Ramos (cell line): ENCODE measurements around the gene LRFN5.
"Not testable (repeated sequence)": the region's sequence is repeated elsewhere in the genome, so short reads cannot be mapped to it uniquely, and the experiment has no call there.

Experiments
- in situ Hi-C: fragments of 300-500 bp; cut with MboI; formaldehyde crosslinking; loops from one replicate; pipeline ENCODE4 v1.14.3; 2022; ENCODE audit warnings: low sequenced_read_pairs; ENCODE audit not compliant: unreplicated experiment

Gene LRFN5

GRCh38 chr14:41606532-41607303, at the start of gene LRFN5:
LRFN5 (plus strand) TSS chr14:41606876.
- in situ Hi-C loops, result no loop called here

- in situ Hi-C loops, result no loop called here
These were observed 48.2 kb upstream of the LRFN5 start for GRCh38 chr14:41558490-41558889.

DNA sequence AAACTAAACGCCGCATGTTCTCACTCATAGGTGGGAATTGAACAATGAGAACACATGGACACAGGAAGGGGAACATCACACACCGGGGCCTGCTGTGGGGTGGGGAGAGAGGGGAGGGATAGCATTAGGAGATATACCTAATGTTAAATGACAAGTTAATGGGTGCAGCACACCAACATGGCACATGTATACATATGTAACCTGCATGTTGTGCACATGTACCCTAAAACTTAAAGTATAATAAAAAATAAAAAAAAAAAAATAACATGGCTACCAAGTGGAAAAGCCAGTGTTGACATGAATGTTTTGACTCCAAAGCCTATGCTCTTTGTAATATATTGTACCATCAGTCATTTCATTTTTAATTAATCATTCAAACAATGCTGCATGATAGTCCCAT, 39.8 kb upstream of the LRFN5 start:
- in situ Hi-C loops, result not testable (repeated sequence)

GRCh38 chr14:41568979-41569378, 37.7 kb upstream of the LRFN5 start:
- in situ Hi-C loops, result no loop called here

DNA sequence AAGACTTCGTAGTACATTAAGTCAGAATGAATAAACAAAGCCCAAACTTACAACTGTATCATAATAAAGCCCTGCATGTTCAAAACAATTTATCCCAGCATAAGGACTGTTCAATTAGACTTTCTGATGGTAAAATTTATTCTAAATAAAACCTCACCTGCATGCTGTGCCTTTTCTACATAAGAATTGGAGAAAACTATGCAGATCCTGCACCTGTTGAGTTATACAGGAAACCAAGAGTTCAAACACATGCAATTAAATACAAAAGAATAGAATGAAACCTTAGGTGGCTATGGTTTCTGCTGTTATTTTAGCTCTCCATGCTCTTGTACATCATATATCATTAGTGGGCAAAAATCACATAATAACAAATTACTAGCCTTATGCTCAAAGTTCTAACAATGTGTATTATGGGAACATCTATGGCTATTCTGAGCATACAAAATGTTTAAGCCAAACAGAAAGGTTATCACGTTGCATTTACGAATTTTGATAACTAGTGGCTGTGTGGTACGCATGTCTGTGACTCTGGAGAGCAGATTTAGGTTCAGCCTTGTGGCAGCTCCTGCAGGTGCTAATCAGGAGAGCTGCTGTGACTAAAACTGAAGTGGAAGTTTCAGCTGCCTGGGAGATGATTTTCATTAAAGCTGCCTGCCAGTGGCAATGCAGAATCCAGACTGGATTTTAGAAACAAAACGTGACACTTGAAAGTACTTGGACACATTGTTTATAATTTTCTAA, 36.1 kb upstream of the LRFN5 start:
- in situ Hi-C loops, result no loop called here

GRCh38 chr14:41586237-41586636, 20.4 kb upstream of the LRFN5 start:
- in situ Hi-C loops, result no loop called here

DNA sequence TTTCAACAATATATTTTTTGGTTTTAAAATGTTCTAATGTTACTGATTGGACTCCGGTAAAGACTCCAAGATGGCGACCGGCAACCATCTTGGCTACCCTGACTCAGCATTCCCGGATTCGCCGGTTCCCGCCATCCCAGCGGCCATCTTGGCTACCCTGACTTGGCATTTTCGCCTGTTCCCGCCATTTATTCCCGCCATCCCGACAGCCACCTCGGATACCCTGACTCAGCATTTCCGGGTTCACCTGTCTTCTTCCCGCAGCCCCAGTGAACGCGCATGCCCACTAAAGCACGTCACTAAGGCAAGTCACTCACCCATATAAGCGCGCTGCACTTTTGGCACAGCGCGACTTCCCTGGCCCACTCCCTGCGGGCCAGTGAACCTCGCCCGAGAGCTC, 9.0 kb upstream of the LRFN5 start:
- in situ Hi-C loops, result no loop called here

DNA sequence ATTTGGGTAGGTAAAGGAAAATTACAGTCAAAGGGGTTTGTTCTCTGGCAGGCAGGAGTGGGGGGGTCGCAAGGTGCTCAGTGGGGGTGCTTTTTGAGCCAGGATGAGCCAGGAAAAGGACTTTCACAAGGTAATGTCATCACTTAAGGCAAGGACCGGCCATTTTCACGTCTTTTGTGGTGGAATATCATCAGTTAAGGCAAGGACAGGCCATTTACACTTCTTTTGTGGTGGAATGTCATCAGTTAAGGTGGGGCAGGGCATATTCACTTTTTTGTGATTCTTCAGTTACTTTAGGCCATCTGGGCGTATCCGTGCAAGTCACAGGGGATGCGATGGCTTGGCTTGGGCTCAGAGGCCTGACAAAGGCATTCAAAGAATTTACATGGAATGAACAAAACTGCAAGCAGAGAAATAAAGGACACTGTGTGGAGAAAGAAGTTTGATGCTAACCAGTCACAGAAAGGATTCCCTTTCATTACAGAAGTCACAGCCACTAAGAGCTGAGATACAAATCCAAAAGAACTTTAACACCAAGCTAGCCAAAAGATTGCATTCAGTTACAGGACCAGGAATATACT, 6.8 kb upstream of the LRFN5 start:
- in situ Hi-C loops, result not testable (repeated sequence)

DNA sequence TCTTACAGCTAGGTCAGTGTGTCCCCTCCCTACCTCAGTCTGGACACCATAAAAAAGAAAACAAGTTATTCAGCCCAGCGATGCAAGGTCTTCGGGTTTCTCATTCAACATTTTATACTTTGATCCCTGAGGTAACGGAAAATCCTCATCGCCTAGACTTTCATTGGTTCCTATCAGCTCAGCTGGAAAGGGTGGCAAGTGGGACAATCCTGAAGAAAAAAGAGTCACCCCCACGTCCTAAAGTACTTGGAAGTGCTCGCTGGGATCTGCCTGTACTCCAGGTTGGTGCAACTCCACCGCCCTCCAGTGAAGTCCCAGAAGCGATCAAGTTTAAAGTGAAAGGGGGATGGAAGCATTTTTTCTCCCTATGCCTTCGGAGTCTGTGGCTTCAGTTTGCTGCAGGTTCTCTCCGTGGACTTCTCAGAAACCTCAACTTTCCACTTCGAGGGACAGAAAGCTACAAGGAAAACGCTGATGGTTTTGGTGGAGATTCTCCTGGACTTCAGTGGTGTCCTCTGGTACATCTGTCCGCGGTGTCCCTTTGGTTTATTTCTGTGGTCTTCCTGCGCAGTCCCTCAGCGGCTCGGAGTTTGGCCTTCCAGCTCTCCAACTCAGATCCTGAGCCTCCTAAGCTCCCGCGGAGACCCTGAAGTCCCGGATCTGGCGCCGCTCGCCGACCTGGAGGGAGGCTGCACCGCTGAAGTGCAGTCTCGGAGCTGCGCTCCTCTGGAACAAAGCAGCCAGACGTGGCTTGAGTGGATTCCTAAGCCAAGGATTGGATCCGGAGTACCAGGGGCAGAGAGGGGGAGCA, 1.8 kb upstream of the LRFN5 start:
- in situ Hi-C loops, result no loop called here

DNA sequence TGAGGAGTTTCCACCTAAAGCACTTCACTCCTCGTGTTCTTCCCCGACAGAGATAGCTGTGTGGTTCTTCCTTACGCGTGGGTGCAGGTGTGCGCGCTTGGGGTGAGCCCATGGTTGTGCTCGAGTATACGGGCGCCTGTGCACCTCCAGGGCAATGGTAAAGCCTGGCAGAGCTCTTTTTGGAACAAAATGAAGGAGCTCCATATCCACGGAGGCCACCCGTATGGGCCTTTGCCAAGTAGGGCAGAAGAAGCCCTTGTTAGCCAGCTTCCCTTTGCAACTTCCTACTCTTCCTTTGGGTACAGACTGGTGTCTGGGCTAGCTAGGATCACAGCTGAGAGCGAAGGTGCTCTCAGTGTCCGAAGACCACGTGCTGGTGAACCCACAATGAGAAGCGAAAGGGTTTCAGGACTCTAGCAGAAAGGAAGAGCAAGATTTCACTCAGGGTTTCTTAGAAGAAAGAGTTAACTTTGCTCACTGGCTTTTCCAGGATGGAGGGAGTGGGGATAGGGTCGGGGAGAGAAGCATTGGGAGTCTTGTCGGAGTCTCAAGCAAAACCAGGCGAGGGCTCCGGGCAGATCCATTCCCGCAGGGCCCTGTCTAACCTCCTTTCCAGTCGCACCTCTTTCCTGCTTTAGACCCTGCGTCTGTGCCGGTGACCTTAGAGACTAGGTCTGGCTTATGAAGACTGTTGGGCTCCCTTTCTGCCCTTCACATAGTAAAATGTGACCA, 960 bp upstream of the LRFN5 start:
- in situ Hi-C loops, result no loop called here

- in situ Hi-C loops, result no loop called here
These were observed 469 bp upstream of the LRFN5 start for GRCh38 chr14:41606282-41606531.

DNA sequence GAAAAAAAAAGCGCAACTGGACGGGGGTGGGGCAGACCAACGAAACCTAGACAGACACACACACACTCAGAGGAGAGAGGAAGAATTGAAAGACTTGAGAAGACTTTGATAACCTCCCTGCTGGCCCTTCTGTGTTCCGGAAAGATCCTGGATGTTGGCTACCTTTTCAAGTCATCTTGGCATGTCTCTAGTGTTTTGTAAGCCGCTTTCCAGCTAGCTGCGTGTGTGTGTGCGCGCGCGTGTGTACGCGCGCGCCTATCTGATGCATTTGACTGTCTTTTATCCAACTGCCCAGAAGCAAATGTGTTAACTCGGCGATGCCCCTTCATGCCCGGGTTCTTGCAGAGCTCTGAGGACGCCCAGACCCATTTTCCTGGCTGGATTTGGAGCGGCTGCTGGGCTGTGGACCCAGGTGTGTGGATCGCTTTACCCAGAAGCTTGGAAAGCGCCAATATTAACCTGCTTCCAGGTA, 664 bp downstream of the LRFN5 start:
- in situ Hi-C loops, result no loop called here

DNA sequence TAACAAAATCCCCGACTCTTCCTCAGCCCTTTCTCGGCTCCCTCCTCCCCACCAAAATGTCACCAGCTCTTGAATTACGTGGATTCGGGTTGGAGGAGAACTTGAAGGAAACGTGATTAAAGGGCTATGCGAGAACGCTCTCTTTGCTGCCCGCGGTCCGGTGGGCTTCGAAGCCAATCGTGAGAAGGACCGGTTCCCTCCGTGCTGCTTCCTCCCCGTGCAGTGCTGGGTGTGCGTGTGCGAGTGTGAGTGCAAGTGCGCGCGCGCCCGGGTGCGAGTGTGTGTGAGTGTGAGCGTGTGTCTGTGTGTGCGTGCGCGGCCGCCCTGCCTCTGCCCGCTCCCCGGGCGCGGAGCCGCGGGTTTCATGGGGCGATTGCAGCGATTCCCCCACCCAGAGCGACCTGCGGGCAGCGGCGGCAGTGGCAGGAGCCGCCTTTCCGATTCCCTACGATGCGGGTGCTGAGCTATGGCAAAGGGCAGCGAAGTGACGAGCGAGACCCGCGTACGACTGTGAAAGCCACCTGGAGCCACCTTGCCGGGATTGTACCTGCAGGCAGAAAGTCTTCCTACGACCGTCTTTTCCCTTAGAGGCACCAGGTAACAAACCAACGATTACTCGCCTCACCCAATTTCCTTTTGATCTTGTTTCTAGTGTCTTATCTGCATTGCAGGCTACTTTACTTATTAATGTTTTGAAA, 1.4 kb downstream of the LRFN5 start:
- in situ Hi-C loops, result no loop called here

DNA sequence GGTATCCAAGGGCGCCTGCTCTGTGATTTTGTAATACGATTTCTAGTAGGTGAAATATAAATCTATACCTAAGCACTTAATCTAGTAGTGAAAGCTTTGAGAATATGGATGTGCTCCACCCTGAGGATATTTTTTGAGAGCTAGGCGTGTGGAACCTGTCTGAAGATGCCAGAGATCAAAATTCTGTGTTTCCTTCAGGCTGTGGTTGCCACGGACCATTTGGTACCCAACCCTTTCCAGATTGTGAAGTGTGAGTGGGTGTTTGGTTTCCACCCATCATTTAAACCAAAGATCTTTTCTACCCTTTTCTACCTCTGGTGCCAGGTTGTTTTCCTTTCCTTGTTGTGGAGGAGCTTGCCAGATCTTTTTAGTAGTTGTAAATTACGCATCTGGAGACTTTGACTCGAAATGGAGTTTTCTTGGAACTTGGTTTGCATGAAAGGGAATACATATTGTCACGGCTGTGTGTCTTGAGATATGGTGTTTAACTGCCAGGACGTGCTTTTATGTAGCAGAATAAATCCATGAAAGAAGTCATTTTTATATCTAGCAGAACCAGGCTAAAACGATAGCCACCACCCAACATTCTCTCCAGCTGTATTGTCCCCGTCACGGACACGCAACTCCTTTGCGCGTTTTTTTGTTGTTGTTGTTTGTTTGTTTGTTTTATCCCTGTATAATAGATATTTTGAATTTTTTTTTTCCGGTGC, 2.2 kb downstream of the LRFN5 start:
- in situ Hi-C loops, result no loop called here

- in situ Hi-C loops, result no loop called here
These were observed 3.1 kb downstream of the LRFN5 start for GRCh38 chr14:41609704-41610183.

- in situ Hi-C loops, result no loop called here
These were observed 8.4 kb downstream of the LRFN5 start for GRCh38 chr14:41615011-41615595.

DNA sequence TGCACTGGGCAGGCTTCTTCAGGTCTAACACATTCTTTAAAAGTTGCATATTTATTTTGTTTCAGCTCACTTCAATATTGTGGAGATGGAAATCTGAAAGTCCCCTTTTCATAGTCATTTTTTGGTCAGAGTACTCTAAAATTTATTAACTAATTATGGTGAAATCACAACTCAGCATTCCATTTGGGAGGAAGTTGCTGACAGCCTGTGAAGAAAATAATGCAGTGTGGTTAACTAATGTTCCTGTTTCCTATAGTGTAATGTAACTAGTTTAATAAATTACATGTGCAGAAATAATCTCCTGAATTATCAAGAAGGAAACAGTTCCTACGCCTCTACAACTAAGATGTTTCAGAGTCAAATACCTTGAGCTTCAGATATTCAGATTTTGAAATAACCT, 17.1 kb downstream of the LRFN5 start:
- in situ Hi-C loops, result no loop called here

DNA sequence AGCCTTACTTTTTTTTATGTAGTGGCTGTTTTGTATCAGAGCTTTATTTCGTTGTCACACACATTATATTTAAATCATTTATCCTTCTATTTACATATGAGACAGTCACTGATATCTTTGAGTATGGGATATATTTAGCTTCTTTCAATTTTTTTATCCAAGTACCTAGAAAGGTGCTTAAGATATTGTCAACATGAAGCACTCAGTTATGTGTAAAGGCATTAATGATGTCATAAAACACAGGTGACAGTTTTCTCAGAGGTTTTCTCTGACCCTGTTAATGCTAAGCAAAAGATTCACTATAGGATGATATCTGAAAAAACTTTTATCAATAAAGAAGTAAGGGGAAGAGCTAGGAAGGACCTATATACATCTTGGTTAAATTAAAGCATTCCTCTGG, 23.2 kb downstream of the LRFN5 start:
- in situ Hi-C loops, result no loop called here
